ENCODE data around the gene CCDC197. TPM values are rescaled to one million over a fixed set of nuclear protein-coding genes. Genes with fewer than 3 reads are reported as not detected.

CCDC197 gene
- total and polyA plus RNA-seq, 8 donors = not detected

DNA sequence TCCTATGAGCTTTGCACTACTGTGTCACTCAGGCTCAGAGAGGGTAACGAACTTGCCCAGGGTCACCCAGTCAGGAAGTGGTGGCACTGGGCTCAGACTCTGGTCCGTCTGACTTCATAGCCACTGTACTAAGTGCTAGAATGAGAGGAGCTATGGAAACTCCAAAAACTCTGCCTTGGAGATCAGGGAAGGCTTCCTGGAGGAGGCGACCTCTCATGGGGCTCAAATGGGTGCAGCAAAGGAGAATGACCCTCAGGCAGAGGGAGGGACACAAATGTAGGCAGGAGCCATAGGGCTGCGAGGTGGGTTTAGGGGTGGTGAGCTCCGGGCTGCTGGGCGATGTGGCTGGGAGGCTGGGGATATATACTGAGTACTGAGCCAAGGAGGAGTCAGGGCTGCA is 3.2 kb downstream of the CCDC197 start:
- 82 to 89% (median 85%) methylated on average over 6 of the region's 6 CpGs for WGBS, 5 donors
- H3K27me3 ChIP-seq = peaks cover 0 to 37% (median 9%) of the 10 kb centered on the region in 3 donors
- intact Hi-C loops (cut with DNase I; ENCODE audit: low total_unique reads) = loop anchor here (5.0 kb wide), 1 partner anchor 63 kb away; no protein-coding TSS in a partner anchor
- H3K4me3 ChIP-seq = no peak overlapping the region
- H3K27ac ChIP-seq = no peak overlapping the region
- H3K4me1 ChIP-seq = peaks cover 0 to 29% (median 11%) of the 10 kb centered on the region in 4 donors
- H3K9me3 ChIP-seq = no peaks in the 10 kb centered on the region
- TF ChIP-seq EP300 (IDR thresholded peaks at IDR 0.05) (no peak), POLR2A (IDR thresholded peaks at IDR 0.05) (no peak), POLR2AphosphoS5 (IDR thresholded peaks at IDR 0.05) (no peak)
- TF ChIP-seq, protein P1, sequence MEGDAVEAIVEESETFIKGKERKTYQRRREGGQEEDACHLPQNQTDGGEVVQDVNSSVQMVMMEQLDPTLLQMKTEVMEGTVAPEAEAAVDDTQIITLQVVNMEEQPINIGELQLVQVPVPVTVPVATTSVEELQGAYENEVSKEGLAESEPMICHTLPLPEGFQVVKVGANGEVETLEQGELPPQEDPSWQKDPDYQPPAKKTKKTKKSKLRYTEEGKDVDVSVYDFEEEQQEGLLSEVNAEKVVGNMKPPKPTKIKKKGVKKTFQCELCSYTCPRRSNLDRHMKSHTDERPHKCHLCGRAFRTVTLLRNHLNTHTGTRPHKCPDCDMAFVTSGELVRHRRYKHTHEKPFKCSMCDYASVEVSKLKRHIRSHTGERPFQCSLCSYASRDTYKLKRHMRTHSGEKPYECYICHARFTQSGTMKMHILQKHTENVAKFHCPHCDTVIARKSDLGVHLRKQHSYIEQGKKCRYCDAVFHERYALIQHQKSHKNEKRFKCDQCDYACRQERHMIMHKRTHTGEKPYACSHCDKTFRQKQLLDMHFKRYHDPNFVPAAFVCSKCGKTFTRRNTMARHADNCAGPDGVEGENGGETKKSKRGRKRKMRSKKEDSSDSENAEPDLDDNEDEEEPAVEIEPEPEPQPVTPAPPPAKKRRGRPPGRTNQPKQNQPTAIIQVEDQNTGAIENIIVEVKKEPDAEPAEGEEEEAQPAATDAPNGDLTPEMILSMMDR (IDR thresholded peaks at IDR 0.05) = no peak
- DNase-seq = no peak
- no peaks in the 10 kb centered on the region for H3K36me3 ChIP-seq

DNA sequence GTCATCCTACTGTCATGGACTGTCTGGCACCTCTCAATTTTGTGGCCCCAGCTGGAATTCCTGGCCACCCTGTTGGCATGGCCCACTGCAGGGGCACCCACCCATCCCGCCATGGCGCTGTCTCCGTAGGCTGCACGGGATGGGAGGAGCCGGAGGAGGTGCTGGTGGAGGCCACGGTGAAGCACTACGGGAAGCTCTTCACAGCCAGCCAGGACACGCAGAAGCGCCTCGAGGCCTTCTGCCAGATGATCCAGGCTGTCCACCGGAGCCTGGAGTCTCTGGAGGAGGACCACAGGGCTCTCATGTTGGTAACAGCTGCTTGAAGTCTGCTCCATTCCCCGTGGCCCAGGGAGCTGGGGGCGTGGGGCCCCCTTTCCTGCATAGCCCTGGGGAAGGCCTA is 3.9 kb downstream of the CCDC197 start:
- Histone ChIP-seq H3K4me1 (peaks cover 0 to 22% (median 8%) of the 10 kb centered on the region in 4 donors), H3K9me3 (no peaks in the 10 kb centered on the region), H3K27me3 (peaks cover 0 to 35% (median 9%) of the 10 kb centered on the region in 3 donors), H3K27ac (no peak overlapping the region), H3K36me3 (no peaks in the 10 kb centered on the region), H3K4me3 (no peak overlapping the region)
- no peak for DNase-seq
- 64 to 81% (median 73%) methylated on average over 11 to 13 of the region's 13 CpGs for WGBS, 5 donors
- TF ChIP-seq, protein P1 (IDR thresholded peaks at IDR 0.05) = no peak
- TF ChIP-seq EP300 (IDR thresholded peaks at IDR 0.05) (no peak), POLR2A (IDR thresholded peaks at IDR 0.05) (no peak), POLR2AphosphoS5 (IDR thresholded peaks at IDR 0.05) (no peak)
- intact Hi-C loops (cut with DNase I; ENCODE audit: low total_unique reads) = loop anchor here (5.0 kb wide), 1 partner anchor 64 kb away; no protein-coding TSS in a partner anchor

DNA sequence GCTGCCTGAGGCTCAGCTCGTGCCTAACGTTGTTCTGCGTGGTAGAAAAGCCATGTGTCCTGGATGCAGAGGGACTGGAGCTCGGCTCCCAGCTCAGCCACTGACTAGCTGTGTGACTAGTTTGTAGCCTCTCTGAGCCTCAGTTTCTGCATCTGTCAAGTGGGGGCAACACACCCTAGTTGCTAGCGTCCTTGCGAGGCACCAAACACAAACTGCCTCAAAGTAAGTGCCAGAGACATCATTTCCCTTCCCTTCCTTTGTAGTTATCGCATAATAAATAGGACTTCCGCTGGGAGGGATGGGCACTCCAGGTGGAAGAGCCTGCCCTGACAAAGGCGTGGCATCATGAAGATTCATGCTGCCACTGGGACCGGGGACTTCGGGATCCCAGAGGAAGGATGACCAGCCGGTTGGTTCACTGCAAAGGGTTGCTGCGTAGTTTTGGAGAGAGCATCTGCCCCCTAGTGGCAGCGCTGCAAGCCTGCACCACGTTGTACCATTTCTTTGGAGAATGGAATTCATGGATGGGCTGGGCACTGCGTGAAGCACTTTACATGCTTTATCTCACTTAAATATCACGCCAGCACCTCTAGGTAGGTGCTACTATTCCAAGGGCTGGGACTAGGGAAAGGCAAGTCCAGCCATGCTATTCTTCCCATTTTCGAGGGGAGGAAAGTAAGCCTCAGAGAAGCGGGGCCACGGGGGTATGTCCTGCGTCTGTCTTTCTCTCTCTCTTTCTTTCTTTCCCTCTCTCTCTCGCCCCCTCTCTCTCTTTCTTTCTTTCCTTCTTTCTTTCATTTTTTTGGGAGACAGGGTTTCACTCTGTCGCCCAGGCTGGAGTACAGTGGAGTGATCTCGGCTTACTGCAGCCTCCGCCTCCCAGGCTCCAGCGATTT is 4.6 kb downstream of the CCDC197 start:
- Histone ChIP-seq H3K9me3 (no peaks in the 10 kb centered on the region), H3K27me3 (peaks cover 0 to 28% (median 6%) of the 10 kb centered on the region in 3 donors), H3K36me3 (no peaks in the 10 kb centered on the region), H3K4me3 (no peak overlapping the region), H3K4me1 (peaks cover 0 to 16% (median 8%) of the 10 kb centered on the region in 4 donors), H3K27ac (no peak overlapping the region)
- TF ChIP-seq POLR2A (IDR thresholded peaks at IDR 0.05) (no peak), POLR2AphosphoS5 (IDR thresholded peaks at IDR 0.05) (peak in 2 of 3 donors; percentile 6 to 44)
- TF ChIP-seq, protein P1 (IDR thresholded peaks at IDR 0.05) = peak in 5 of 7 experiments; percentile 77 to 98 (median 94)
- DNase-seq = peak; percentile 55 to 89
- WGBS, 5 donors = 43 to 58% (median 45%) methylated on average over 20 to 26 of the region's 26 CpGs
- intact Hi-C loops (cut with DNase I; ENCODE audit: low total_unique reads) = loop anchor here (5.0 kb wide), 1 partner anchor 64 kb away; no protein-coding TSS in a partner anchor

DNA sequence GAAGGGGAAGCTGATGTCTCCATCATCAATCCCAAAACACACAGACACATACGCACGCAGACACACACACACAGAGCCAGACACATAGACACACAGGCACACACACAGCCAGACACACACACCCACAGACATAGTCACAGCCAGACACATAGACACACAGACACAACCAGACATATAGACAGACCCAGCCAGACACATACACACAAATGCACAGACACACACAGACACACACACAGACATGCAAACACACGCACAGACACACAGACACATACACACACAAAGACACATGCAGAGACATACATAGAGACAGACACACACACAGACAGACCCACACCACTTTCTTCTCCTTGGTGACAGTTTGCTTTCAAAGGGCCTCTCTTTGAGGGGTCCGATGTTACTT is 6.3 kb downstream of the CCDC197 start:
- no peak overlapping the region for H3K27ac ChIP-seq
- H3K4me1 ChIP-seq = peaks cover 0 to 11% (median 8%) of the 10 kb centered on the region in 4 donors
- no peaks in the 10 kb centered on the region for H3K9me3 ChIP-seq
- no peaks in the 10 kb centered on the region for H3K36me3 ChIP-seq
- no peak overlapping the region for H3K4me3 ChIP-seq
- peaks cover 0 to 26% (median 4%) of the 10 kb centered on the region in 3 donors for H3K27me3 ChIP-seq
- 70 to 94% (median 80%) methylated on average over 3 to 4 of the region's 4 CpGs for WGBS, 5 donors
- no peak for DNase-seq
- intact Hi-C loops (cut with DNase I; ENCODE audit: low total_unique reads) = loop anchor here (5.0 kb wide), 1 partner anchor 66 kb away; no protein-coding TSS in a partner anchor
- TF ChIP-seq EP300 (IDR thresholded peaks at IDR 0.05) (no peak), POLR2A (IDR thresholded peaks at IDR 0.05) (no peak), POLR2AphosphoS5 (IDR thresholded peaks at IDR 0.05) (no peak)
- TF ChIP-seq, protein P1 (IDR thresholded peaks at IDR 0.05) = no peak

All from stomach (tissue), 9 donors.